ENCODE measurements around the gene AARS2. TPM values are rescaled to one million over a fixed set of nuclear protein-coding genes. Genes with fewer than 3 reads are reported as not detected.
"Not testable (repeated sequence)": the region's sequence is repeated elsewhere in the genome, so short reads cannot be mapped to it uniquely, and the experiment has no call there.

AARS2 gene
- polyA plus RNA-seq (ENCODE audit: insufficient read length in 3 of 3) = 10 to 100 TPM; 12.1 to 14.7 (median 12.4) TPM

- DNase-seq (ENCODE audit: low read depth in 3 of 3, low spot score in 2 of 3) = peak; percentile 76
These were observed at the start of gene AARS2 for GRCh38 chr6:44312901-44313788. Gene AARS2 (minus strand): TSS chr6:44313347. CDS start chr6:44313323, 24 bp downstream.

DNA sequence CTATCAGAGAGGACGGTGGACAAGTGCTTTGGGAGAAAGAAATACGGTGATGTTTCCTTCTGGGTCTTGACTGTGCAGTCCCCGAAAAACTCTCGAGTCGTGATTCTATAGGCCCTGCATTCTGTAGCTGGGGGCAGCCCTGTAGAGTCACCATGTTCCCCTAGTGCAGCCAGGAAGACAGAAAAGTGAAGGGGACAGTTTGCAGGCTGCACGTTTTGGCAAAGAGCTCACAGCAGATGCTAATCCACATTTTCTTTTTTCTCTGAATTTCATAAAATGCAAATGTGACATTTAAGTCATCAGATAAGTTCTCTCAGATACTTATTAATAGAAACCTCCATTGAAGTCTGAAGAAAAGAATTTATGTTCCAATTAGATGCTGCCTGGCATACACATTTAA, 48.8 kb upstream of the AARS2 start:
- no peak for DNase-seq (ENCODE audit: low read depth in 3 of 3, low spot score in 2 of 3)

DNA sequence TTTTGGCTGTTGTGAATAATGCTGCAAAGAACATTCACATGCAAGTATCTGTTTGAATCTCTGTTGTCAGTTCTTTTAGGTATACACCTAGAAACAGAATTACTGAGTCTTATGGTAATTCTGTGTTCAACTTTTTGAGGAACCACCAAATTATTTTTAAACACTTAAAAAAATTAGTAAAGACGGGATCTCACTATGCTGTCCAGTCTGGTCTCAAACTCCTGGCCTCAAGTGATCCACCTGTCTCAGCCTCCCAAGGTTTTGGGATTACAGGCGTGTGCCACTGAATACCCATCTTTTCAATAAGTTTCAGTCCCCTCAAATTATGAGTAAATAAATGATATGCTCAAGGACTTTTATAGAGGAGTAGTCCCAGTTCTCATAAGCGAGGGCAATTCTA, 46.8 kb upstream of the AARS2 start:
- no peak for DNase-seq (ENCODE audit: low read depth in 3 of 3, low spot score in 2 of 3)

- DNase-seq (ENCODE audit: low read depth in 3 of 3, low spot score in 2 of 3) = no peak
These were observed 43.3 kb upstream of the AARS2 start for GRCh38 chr6:44356487-44356886.

GRCh38 chr6:44355640-44356039, 42.5 kb upstream of the AARS2 start:
- DNase-seq (ENCODE audit: low read depth in 3 of 3, low spot score in 2 of 3) = no peak

DNA sequence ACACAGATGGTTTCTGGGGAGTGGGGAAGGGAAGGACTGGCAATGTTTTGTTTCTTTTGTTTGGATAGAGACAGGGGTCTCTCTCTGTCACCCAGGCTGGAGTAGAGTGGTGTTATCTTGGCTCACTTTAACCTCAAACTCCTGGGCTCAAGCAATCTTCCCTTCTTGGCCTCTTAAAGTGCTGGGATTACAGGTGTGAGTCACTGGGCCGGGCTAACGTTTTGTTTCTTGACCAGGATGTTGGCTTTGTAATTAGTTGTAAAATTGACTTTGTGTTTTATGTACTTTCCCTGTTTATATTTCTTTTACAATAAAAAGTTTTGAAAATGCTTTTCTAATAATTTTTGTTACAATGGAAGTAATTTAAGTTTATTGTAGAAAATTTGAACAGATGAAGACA, 40.2 kb upstream of the AARS2 start:
- DNase-seq (ENCODE audit: low read depth in 3 of 3, low spot score in 2 of 3) = no peak

DNA sequence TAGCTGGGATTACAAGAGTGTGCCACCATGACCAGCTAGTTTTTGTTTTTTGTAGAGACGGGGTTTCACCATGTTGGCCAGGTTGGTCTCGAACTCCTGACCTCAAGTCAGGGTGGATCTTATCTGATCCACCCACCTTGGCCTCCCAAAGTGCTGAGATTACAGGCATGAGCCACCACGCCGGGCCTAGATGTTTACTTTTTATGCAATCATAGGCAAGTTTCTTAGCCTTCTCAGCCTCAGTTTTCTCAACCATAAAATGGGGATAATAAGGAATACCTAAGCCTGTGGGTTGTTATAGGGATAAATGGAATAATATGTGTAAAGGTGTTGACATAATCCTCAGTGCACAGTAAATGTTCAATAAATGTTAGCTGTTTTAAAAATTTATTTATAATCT, 39.1 kb upstream of the AARS2 start:
- DNase-seq (ENCODE audit: low read depth in 3 of 3, low spot score in 2 of 3) = no peak

DNA sequence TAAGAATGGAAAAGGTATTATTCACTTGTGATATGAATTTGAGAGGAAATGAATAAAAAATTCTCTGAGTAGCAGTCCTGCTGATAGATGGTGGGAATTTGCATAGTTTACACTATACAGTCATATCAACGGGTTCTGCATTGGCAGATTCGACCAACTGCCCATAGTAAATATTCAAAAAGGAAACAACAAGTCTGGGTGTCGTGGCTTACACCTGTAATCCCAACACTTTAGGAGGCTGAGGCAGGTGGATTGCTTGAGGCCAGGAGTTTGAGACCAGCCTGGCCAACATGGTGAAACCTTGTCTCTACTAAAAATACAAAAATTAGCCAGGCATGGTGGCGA, 37.5 kb upstream of the AARS2 start:
- DNase-seq (ENCODE audit: low read depth in 3 of 3, low spot score in 2 of 3) = not testable (repeated sequence)

- DNase-seq (ENCODE audit: low read depth in 3 of 3, low spot score in 2 of 3) = no peak
These were observed 36.9 kb upstream of the AARS2 start for GRCh38 chr6:44349904-44350649.

DNA sequence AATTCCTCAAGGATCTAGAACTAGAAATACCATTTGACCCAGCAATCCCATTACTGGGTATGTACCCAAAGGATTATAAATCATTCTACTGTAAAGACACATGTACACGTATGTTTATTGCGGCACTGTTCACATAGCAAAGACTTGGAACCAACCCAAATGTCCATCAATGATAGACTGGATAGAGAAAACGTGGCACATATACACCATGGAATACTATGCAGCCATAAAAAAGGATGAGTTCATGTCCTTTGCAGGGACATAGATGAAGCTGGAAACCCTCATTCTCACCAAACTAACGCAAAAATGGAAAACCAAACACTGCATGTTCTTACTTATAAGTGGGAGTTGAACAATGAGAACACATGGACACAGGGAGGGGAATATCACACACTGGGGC, 33.7 kb upstream of the AARS2 start:
- DNase-seq (ENCODE audit: low read depth in 3 of 3, low spot score in 2 of 3) = not testable (repeated sequence)

- DNase-seq (ENCODE audit: low read depth in 3 of 3, low spot score in 2 of 3) = no peak
These were observed 29.3 kb upstream of the AARS2 start, which contains the start of gene SPATS1 for GRCh38 chr6:44342489-44342888. Gene SPATS1 (plus strand): TSS chr6:44342650. CDS start chr6:44343096, 446 bp downstream.

DNA sequence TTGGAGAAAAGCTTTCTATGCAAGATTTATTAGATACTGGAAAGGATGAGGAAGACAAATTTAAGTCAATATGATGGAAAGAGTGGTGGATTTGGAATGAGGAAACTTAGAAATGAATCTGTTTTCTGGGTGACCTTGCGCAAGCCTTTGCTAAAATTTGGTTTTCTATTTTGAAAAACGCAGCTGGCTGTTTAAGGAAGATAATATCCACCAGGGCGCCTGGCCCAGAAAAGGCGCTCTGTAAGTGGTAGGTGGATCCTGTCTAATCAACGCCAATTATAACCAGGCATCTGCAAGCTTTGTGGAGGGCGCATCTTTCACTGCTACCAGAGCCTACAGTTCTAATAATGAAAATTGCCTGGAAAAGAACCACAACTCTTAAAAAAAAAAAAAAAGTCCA, 28.9 kb upstream of the AARS2 start:
- no peak for DNase-seq (ENCODE audit: low read depth in 3 of 3, low spot score in 2 of 3)

- DNase-seq (ENCODE audit: low read depth in 3 of 3, low spot score in 2 of 3) = peak in 1 of 3 donors; percentile 29
These were observed 28.1 kb upstream of the AARS2 start for GRCh38 chr6:44341095-44341890.

DNA sequence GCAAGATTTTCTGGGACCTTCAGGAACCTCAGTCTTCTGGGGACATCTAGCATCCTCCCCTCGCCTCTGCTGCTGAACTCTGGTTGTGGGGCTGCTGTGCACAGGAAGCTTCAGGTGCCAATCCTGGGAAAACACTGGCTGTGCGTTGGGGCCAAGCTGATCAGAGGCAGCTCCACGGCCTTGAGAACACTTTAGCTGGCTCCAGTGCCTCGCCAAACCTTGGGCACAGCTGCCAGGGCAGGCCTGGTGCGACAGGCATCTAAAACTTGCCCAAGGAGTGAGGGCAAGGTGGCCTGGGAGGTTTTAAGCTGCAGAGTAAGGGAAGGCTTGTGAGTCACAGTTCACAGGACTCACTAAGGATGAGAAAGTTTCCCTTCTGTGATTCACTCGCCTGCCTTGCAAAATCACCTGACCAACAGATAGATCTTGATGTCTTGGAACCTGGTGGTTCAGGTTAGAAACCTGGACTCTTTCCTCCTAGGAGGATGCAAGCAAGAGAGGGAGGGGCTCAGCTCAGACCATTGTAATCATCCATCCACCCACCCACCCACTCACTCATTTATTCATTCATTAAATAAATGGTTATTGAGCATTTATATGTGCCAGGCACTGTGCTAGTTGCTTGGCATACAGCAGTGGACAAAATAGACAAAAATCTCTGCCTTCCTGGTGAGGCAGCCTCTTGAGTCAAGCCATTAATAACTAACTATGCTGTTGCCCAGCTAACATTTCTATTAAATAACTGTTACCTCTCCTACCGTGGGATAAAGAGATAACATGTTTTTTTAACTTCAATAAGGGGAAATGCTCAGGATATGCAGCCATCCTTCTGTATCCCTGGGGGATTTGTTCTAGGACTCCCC, 26.8 kb upstream of the AARS2 start:
- DNase-seq (ENCODE audit: low read depth in 3 of 3, low spot score in 2 of 3) = no peak

DNA sequence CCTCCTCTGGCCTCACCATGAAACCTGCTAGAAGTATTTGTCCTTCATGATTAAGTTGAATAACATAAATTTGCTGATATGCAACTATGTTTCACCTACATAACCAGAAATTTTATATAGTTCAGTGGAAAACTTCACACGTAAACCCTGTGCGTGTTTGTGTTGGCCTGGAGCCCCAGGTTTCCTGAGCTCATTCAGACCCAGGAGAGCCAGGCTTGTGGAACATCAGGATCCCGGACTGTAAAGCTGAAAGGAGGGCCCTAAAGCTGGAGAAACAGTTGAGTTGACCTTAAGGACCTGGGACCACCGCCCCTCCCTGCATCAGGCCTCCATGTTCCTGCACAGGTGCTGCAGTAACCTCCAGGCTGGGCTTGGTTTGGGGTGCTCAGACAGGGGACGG, 26.2 kb upstream of the AARS2 start:
- DNase-seq (ENCODE audit: low read depth in 3 of 3, low spot score in 2 of 3) = no peak

DNA sequence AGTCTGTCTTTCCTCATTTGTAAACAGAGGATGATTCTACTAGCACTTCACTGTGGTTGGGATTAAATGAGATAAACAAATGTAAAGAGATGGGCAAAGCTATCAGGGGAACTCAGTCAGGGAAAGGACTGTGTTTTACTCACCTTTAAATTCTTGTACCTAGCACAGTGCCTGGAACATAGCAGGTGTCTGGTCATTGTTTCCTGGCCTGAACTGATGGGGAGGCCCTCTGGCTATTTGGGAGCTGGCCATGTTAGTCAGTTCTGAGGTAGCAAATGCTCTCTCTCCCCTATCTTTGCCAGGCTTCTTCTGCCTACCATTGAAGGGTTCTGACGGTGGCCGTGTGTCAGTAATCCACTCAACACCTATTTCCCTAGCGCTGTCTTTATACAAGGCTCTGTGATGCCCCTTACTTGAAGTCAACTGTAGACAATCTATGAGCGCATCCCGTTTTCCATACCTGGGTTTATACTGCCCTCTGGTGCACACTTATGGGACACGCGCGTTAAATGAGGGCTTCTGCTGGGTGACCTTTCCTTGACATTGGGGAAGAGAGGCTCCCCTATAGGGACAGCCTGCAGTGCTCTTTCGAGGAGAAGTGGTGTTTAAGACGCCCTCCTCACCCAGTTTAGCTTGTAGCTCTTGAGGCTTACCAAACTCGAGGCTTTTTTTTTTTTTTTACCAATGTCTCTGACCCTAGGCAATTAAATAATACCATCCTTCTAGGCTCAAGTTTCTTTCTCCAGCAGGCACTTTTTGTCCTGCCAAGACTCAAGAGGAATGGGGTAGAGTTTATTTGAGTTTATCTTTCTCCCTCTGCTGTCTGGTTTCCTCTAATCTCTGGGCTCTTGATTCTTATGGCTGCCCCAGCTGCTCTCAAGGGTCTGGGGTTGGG, 25.3 kb upstream of the AARS2 start:
- peak in 2 of 3 donors; percentile 38 to 53 for DNase-seq (ENCODE audit: low read depth in 3 of 3, low spot score in 2 of 3)

GRCh38 chr6:44335631-44336030, 22.5 kb upstream of the AARS2 start:
- no peak for DNase-seq (ENCODE audit: low read depth in 3 of 3, low spot score in 2 of 3)

DNA sequence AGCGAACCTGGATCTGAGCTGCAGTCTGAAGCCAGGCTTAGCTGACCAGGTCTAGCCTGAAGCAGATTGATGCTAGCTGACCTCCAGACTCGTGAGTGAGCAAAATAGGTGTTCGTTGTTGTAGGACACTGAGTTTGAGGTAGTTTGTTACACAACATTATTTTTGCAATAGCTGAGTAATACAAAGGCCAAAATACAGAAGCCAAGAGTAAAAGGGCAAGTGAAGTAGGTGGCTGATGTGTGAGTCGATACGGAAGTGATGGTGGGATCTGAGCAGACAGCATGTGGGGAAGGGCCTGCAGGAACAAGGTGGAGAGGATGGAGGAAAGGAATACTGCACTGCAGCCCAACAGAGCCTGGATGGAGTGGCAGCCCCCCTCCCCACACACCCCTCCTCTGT, 20.8 kb upstream of the AARS2 start:
- DNase-seq (ENCODE audit: low read depth in 3 of 3, low spot score in 2 of 3) = no peak
